Measurements from ENCODE around the gene CCN5.

GRCh38 chr20:44738813-44739477 lies 23.8 kb downstream of the CCN5 start:
- TF ChIP-seq EZH2 (IDR thresholded peaks at IDR 0.05; ENCODE audit: low read length, unreplicated experiment) (no peak), CTCF (conservative IDR thresholded peaks at IDR 0.05; ENCODE audit: low read depth, low read length) (no peak)
